ENCODE results near the gene TTYH3.

TTYH3 gene

DNA sequence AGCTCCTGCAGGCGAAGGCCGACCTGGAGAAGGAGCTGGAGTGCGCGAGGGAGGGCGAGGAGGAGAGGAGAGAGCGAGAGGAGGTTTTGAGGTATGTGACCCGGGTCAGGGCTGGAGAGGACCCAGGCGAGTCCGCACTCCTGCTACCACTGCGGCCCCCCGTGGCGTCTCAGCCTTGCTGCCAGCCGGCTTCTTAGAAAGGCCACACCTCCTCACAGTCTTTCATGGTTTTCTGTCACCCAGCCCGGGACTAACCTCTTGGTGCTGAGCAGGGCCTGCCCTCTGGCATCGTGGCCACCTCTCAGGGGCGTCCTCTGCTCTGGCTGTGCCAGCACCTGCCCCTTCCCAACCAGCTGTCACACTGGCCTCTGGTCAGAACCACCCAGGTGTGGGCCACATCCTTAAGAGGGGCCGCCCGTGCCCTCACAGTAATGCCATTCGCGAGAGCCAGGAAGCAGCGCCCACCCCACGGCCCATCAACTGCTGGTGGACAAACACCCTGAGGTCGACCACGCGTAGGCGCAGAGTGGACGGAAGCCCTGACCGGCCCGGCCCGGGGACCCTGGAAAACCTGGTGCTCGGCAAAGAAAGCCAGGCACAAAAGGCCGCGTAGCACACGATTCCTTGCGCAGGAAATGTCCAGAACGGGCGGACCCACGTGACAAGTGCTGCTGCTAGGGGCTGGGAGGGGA is 38.6 kb upstream of the TTYH3 start:
- H3K4me3 ChIP-seq = no peak overlapping the region
- H3K27me3 ChIP-seq = no peaks in the 10 kb centered on the region
- no peaks in the 10 kb centered on the region for H3K4me1 ChIP-seq
- H3K36me3 ChIP-seq = peaks cover 29 to 83% (median 60%) of the 10 kb centered on the region in 3 donors
- TF ChIP-seq, protein P1, sequence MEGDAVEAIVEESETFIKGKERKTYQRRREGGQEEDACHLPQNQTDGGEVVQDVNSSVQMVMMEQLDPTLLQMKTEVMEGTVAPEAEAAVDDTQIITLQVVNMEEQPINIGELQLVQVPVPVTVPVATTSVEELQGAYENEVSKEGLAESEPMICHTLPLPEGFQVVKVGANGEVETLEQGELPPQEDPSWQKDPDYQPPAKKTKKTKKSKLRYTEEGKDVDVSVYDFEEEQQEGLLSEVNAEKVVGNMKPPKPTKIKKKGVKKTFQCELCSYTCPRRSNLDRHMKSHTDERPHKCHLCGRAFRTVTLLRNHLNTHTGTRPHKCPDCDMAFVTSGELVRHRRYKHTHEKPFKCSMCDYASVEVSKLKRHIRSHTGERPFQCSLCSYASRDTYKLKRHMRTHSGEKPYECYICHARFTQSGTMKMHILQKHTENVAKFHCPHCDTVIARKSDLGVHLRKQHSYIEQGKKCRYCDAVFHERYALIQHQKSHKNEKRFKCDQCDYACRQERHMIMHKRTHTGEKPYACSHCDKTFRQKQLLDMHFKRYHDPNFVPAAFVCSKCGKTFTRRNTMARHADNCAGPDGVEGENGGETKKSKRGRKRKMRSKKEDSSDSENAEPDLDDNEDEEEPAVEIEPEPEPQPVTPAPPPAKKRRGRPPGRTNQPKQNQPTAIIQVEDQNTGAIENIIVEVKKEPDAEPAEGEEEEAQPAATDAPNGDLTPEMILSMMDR (IDR thresholded peaks at IDR 0.05) = no peak
- H3K27ac ChIP-seq = no peak overlapping the region
- no peaks in the 10 kb centered on the region for H3K9me3 ChIP-seq
- intact Hi-C loops (cut with DNase I; ENCODE audit: low total_unique reads) = no loop called here
- no peak for DNase-seq

DNA sequence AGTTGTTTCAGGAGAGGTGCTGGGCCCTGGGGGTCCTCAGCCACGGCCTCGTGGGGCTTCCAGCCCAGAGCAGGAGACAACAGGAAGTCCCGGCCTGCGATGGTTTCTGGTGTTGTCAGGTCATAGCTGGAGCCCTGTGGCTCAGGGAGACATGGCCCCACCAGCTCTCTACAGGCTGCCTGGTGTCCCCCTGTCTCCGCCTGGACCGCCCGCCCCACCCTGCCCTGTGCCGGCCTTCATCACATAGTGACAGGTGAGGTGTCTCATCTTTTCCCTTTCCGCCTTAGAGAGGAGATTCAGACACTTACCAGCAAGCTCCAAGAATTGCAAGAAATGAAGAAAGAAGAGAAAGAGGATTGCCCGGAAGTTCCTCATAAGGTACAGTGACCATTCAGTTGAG is 37.2 kb upstream of the TTYH3 start:
- intact Hi-C loops (cut with DNase I; ENCODE audit: low total_unique reads) = no loop called here
- no peak overlapping the region for H3K27ac ChIP-seq
- peaks cover 23 to 93% (median 63%) of the 10 kb centered on the region in 3 donors for H3K36me3 ChIP-seq
- no peaks in the 10 kb centered on the region for H3K27me3 ChIP-seq
- no peak for DNase-seq
- TF ChIP-seq, protein P1 (IDR thresholded peaks at IDR 0.05) = no peak
- H3K4me3 ChIP-seq = no peak overlapping the region
- no peaks in the 10 kb centered on the region for H3K9me3 ChIP-seq
- no peaks in the 10 kb centered on the region for H3K4me1 ChIP-seq

DNA sequence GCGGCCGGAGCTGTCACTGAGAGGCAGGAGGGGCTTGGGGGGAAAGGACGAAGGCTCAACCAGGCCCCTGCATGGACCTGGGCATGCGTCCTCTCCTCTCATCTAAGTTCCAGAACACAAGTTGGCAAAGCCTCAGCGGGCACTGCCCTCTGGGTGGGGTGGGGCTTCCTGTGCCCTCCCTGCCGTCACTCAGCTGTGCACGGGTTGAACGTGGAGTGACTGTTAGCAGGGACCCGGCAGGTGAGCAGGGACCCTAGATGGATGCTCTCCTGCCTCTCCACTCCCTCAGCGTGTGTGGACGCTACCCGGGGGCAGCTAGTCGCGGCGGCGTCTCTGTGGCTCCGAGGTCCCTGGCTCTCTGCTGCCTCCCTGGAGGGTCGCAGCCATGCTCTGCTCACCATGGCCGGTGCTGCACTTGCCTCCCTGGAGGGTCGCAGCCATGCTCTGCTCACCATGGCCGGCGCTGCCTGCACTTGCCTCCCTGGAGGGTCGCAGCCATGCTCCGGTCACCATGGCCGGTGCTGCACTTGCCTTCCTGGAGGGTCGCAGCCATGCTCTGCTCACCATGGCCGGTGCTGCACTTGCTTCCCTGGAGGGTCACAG is 36.4 kb upstream of the TTYH3 start:
- no peak for DNase-seq
- H3K4me1 ChIP-seq = no peaks in the 10 kb centered on the region
- intact Hi-C loops (cut with DNase I; ENCODE audit: low total_unique reads) = loop anchor here (5.0 kb wide), 1 partner anchor 52 kb away; no protein-coding TSS in a partner anchor
- no peak overlapping the region for H3K27ac ChIP-seq
- H3K9me3 ChIP-seq = no peaks in the 10 kb centered on the region
- H3K27me3 ChIP-seq = no peaks in the 10 kb centered on the region
- no peak overlapping the region for H3K4me3 ChIP-seq
- peaks cover 23 to 93% (median 55%) of the 10 kb centered on the region in 3 donors for H3K36me3 ChIP-seq
- TF ChIP-seq, protein P1 (IDR thresholded peaks at IDR 0.05) = no peak

DNA sequence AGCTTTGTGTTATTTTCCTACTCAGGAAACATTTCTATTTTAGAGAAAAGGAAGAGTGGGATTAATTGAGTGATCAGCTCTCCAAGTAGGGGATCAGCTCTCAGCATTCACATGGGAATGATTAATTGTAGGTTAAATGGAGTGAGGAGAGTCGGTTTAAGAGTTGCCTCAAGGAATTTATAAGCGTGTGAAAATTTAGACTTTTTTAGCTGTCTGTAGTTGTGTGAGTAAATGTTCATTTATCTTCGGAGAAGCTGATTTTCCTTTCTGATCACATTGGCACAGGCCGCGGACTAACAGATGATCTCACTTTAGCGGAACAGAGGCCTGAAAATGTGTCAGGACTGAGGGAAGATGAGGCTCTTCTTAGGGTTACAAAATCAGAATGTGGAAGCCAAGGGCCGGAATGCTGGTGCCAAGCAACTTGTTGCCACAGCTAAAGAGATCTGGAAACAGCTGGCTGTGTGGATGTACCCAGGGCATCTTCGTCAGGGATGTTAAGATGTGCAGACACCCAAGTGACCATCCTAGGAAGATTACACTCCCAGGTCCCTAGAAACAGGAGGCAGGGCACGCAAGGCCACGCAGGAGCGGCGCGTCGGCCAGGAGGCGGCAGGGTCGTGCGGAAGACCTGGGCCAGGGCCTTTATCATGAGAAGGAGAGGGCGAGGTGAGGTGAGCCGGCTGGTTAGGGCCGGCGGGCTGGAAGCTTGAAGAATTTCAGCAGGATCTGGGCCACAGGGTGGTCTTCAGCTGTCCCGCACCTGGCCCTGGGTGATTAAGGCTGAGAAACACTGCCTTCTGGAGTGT is 35.1 kb upstream of the TTYH3 start:
- peaks cover 23 to 94% (median 60%) of the 10 kb centered on the region in 3 donors for H3K36me3 ChIP-seq

DNA sequence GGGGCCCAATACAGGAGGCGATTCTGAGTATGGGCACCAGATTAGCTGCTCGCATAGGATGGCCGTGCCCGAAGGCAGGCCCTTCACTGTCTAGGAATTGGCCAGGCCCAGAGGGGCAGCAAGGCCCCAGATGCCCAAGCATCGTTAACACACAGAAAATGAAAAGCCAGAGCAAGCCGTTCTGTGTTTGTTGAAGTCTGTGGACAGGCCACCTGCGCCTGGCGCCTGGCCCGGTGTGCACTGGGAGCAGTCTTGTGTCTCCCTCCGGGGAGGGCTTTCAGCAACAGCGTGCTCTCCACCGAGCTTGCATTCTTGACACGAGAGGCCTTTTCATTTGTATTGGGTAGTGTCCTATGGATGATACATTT is 34.5 kb upstream of the TTYH3 start:
- Histone ChIP-seq H3K27ac (no peak overlapping the region), H3K9me3 (no peaks in the 10 kb centered on the region), H3K4me1 (no peaks in the 10 kb centered on the region), H3K4me3 (no peak overlapping the region), H3K27me3 (no peaks in the 10 kb centered on the region), H3K36me3 (peaks cover 22 to 94% (median 56%) of the 10 kb centered on the region in 3 donors)
- TF ChIP-seq, protein P1 (IDR thresholded peaks at IDR 0.05) = no peak
- intact Hi-C loops (cut with DNase I; ENCODE audit: low total_unique reads) = loop anchor here (5.0 kb wide), 1 partner anchor 50 kb away; no protein-coding TSS in a partner anchor
- no peak for DNase-seq

More for the DNA sequence above, 35.1 kb upstream of the TTYH3 start:
- intact Hi-C loops (cut with DNase I; ENCODE audit: low total_unique reads) = loop anchor here (5.0 kb wide), 1 partner anchor 51 kb away; no protein-coding TSS in a partner anchor
- no peaks in the 10 kb centered on the region for H3K4me1 ChIP-seq
- no peak overlapping the region for H3K4me3 ChIP-seq
- no peak overlapping the region for H3K27ac ChIP-seq
- no peaks in the 10 kb centered on the region for H3K9me3 ChIP-seq
- H3K27me3 ChIP-seq = no peaks in the 10 kb centered on the region
- TF ChIP-seq, protein P1 (IDR thresholded peaks at IDR 0.05) = no peak
- DNase-seq = no peak
